ENCODE measurements around the gene TCAF2. TPM values are rescaled to one million over a fixed set of nuclear protein-coding genes. Genes with fewer than 3 reads are reported as not detected.
"Not testable (repeated sequence)": the region's sequence is repeated elsewhere in the genome, so short reads cannot be mapped to it uniquely, and the experiment has no call there.

Gene TCAF2
- total and polyA plus RNA-seq, 2 of the 4 experiments (the other 2 are of a cell fraction), result 3.0 to 3.4 TPM

- H3K4ac ChIP-seq (ENCODE audit: low read depth, low read length); H4K20me1 ChIP-seq (ENCODE audit: insufficient read depth, low read length); H3K4me1 ChIP-seq (ENCODE audit: control insufficient read depth, insufficient read depth, low read length); CTCF ChIA-PET; ATAC-seq (ENCODE audit: low read depth); H4K5ac ChIP-seq (ENCODE audit: low read depth, low read length); H3K56ac ChIP-seq (ENCODE audit: extremely low read depth, insufficient read depth, low read length); dilution Hi-C loops (cut with HindIII; ENCODE audit: low sequenced_read_pairs, unreplicated experiment); H2AK5ac ChIP-seq (ENCODE audit: low read depth, low read length); H3K4me3 ChIP-seq (ENCODE audit: insufficient read depth, low read depth, low read length); POLR2A ChIA-PET (ENCODE audit: unreplicated experiment); H2AFZ ChIP-seq (replicated peaks; ENCODE audit: low read length, poor library complexity); H3K14ac ChIP-seq (replicated peaks; ENCODE audit: low read depth, low read length); H3K9me3 ChIP-seq (ENCODE audit: control insufficient read depth, insufficient read depth, low read length); H3K27ac ChIP-seq (ENCODE audit: insufficient read depth, low read length); in situ Hi-C loops (cut with MboI; ENCODE audit: low sequenced_read_pairs); H2BK120ac ChIP-seq (ENCODE audit: low read depth, low read length); H3K4me2 ChIP-seq (ENCODE audit: low read depth, low read length); H4K91ac ChIP-seq (ENCODE audit: insufficient read depth, low read depth, low read length); H3K36me3 ChIP-seq (ENCODE audit: control insufficient read depth, insufficient read depth, low read length); H3K9ac ChIP-seq (ENCODE audit: low read depth, low read length); H2BK5ac ChIP-seq (ENCODE audit: low read depth, low read length, poor library complexity, severe bottlenecking); H2BK20ac ChIP-seq (ENCODE audit: low read depth, low read length); H3K23ac ChIP-seq (ENCODE audit: low read depth, low read length); DNase-seq; H3K79me1 ChIP-seq (ENCODE audit: low read depth in 1 of 2, low read length in 2 of 2); H4K8ac ChIP-seq (ENCODE audit: low read depth in 2 of 2, low read length in 2 of 2); H3K27me3 ChIP-seq (ENCODE audit: control insufficient read depth, insufficient read depth, low read length); H3K9me1 ChIP-seq (ENCODE audit: insufficient read depth, low read length); H2AK9ac ChIP-seq (replicated peaks; ENCODE audit: low read depth, low read length, poor library complexity); intact Hi-C loops (cut with micrococcal nuclease); H3K18ac ChIP-seq (ENCODE audit: low read depth, low read length); H2BK15ac ChIP-seq (ENCODE audit: low read depth, low read length): not testable (repeated sequence)
- no CpG with 5 or more reads among the region's 11 CpGs for WGBS, 2 experiments (ENCODE audit: extremely low coverage in 2 of 2, insufficient read length in 1 of 2)
- TSS peak; percentile 96 for BruUV-seq (replicated peaks)
Observed at GRCh38 chr7:143598086-143598485, 22.7 kb upstream of the TCAF2 start.

GRCh38 chr7:143603549-143603948 is 17.2 kb upstream of the TCAF2 start:
- H4K91ac ChIP-seq (ENCODE audit: insufficient read depth, low read depth, low read length); H3K56ac ChIP-seq (ENCODE audit: extremely low read depth, insufficient read depth, low read length); in situ Hi-C loops (cut with MboI; ENCODE audit: low sequenced_read_pairs); H2BK20ac ChIP-seq (ENCODE audit: low read depth, low read length); H3K36me3 ChIP-seq (ENCODE audit: control insufficient read depth, insufficient read depth, low read length); H3K4me1 ChIP-seq (ENCODE audit: control insufficient read depth, insufficient read depth, low read length); H3K23ac ChIP-seq (ENCODE audit: low read depth, low read length); H3K9ac ChIP-seq (ENCODE audit: low read depth, low read length); H3K4me2 ChIP-seq (ENCODE audit: low read depth, low read length); H2BK15ac ChIP-seq (ENCODE audit: low read depth, low read length); DNase-seq; H3K9me3 ChIP-seq (ENCODE audit: control insufficient read depth, insufficient read depth, low read length); ATAC-seq (ENCODE audit: low read depth); dilution Hi-C loops (cut with HindIII; ENCODE audit: low sequenced_read_pairs, unreplicated experiment); H3K18ac ChIP-seq (ENCODE audit: low read depth, low read length); BruUV-seq (replicated peaks); H2AFZ ChIP-seq (replicated peaks; ENCODE audit: low read length, poor library complexity); intact Hi-C loops (cut with micrococcal nuclease); POLR2A ChIA-PET (ENCODE audit: unreplicated experiment); H3K79me1 ChIP-seq (ENCODE audit: low read depth in 1 of 2, low read length in 2 of 2); H2AK5ac ChIP-seq (ENCODE audit: low read depth, low read length); H3K27ac ChIP-seq (ENCODE audit: insufficient read depth, low read length); H4K20me1 ChIP-seq (ENCODE audit: insufficient read depth, low read length); H3K4ac ChIP-seq (ENCODE audit: low read depth, low read length); H2BK5ac ChIP-seq (ENCODE audit: low read depth, low read length, poor library complexity, severe bottlenecking); H3K4me3 ChIP-seq (ENCODE audit: insufficient read depth, low read depth, low read length); H3K14ac ChIP-seq (replicated peaks; ENCODE audit: low read depth, low read length); H2AK9ac ChIP-seq (replicated peaks; ENCODE audit: low read depth, low read length, poor library complexity); H3K27me3 ChIP-seq (ENCODE audit: control insufficient read depth, insufficient read depth, low read length); H3K9me1 ChIP-seq (ENCODE audit: insufficient read depth, low read length); CTCF ChIA-PET; H2BK120ac ChIP-seq (ENCODE audit: low read depth, low read length); H4K5ac ChIP-seq (ENCODE audit: low read depth, low read length); H4K8ac ChIP-seq (ENCODE audit: low read depth in 2 of 2, low read length in 2 of 2): not testable (repeated sequence)
- WGBS, 2 experiments (ENCODE audit: extremely low coverage in 2 of 2, insufficient read length in 1 of 2), result no CpG with 5 or more reads among the region's 2 CpGs

Data from IMR-90 (cell line).